SW480 (cell line): ENCODE measurements around the gene MAP2K1.
"Not testable (repeated sequence)": the region's sequence is repeated elsewhere in the genome, so short reads cannot be mapped to it uniquely, and the experiment has no call there.

ENCODE experiments used
- DNase-seq: peaks from one replicate; pipeline ENCODE4 v3.0.0-alpha.2; 2016; ENCODE audit warnings: low spot score

MAP2K1 gene

DNA sequence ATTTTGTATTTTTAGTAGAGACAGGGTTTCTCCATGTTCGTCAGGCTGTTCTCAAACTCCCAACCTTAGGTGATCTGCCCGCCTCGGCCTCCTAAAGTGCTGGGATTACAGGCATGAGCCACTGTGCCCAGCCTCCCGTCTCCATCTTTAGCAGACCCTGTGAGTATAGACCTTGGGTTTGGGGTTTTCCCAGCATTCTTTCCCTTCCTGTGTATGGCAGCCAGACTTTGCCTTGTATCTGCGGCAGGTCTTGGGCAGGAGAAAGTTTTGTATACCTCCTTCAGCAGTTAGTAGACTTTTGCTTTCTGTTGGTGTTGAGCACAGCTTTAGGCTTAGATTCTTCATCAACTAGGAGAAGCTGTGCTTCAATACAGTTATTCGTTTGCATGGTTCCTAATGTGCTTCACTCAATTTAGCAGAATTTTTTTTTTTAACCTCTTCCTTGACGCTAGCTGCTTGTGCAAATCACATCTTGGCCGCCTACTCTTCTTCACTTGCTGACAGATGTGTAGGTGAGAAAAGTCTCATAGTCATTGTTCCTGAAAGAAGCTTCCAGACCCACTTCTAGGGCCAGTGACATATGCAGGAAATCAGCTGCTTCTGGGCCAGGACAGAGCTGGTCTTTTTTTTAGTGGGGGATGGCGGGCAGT, 38.4 kb downstream of the MAP2K1 start:
- DNase-seq = no peak

- no peak for DNase-seq
Measured at GRCh38 chr15:66425837-66426236, 39.1 kb downstream of the MAP2K1 start.

- DNase-seq = no peak
Measured at GRCh38 chr15:66429117-66429516, 42.4 kb downstream of the MAP2K1 start.

- no peak for DNase-seq
Measured at GRCh38 chr15:66429546-66429945, 42.8 kb downstream of the MAP2K1 start.

- no peak for DNase-seq
Measured at GRCh38 chr15:66430627-66431255, 44.0 kb downstream of the MAP2K1 start.

GRCh38 chr15:66433726-66434125, 47.0 kb downstream of the MAP2K1 start:
- DNase-seq = no peak

DNA sequence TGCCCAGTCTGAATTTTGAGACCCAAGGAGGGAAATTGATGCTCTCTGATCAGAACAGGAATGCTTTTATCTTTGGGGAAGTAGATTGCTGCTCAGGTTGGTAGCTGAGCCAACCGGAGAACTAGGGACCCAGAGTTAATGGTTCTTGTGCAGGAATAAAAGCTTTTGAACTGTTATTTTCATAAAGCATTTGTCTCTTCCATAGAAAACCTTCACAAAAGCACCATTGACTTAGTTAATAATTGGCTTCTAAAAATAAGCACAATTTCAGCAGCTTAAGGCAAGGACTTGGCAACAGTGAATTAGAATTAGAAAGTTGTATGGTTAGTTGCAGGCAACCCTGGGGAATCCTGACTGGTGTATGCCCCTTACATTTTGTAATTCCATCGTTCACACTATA, 53.8 kb downstream of the MAP2K1 start:
- no peak for DNase-seq

DNA sequence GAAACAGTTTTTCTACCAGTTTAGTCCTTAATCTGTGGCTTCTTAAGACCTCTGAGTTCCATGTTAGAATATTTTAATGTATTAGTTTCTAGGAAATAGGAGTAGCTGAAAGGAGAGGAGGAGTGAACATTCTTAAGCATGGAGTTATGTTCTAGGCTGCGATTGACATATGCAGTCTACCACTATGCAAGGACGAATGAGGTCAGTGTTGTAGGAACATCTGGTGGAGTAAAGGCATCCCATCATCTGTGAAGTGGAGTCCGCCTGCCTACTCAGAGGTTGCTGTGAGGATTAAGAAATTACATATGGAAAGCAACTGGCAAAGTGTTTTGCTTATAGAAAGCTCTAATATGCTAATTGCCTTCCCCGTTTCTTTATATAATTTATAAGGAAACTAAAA, 65.7 kb downstream of the MAP2K1 start:
- no peak for DNase-seq

DNA sequence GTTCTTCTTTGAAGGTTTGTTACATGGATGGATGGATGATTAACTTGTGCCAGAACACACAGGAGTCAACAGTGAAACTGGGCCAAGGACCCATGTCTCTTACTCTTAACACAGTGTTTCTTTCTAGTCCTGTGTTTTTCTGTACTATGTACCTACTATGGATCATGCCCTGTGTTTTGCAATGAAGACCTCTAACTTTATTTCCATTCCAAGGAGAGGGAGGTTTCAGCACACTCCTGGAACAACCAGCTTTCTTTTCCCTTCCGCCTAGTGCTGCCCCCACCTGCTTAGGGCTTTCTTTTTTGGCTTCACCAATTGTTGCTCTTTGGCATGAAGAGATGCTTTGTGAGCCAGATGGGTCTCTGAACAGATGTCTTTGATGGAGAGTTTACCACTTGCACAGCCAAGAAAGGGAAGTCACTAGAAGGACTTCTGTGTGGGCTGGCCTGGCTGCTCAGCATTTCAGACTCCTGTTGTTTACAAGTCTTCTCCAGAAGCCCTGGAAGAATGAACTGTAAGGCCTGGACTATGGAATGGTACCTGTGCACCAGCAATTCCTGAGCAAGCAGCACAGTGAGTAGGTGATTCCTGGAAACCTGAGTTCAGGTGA, 66.4 kb downstream of the MAP2K1 start:
- no peak for DNase-seq

DNA sequence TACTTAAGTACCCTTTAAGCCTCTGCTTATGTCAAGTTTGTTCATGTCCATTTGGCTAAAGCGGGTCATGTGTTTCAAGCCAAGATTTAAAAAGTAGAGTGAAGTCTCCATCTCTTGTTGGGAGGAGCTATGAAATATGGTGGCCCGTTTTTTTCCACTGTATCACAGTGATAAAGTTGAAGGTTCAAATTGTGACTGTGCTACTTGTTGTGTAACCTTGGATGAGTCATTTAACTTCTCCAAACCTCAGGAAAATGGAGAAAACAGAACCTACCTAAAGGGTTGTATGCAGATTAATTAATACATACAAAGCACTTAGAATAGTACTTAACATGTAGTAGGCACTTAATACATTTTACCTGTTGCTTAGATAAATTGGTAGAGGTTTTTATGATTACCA, 67.4 kb downstream of the MAP2K1 start:
- no peak for DNase-seq

- no peak for DNase-seq
Measured at GRCh38 chr15:66456211-66456610, 69.5 kb downstream of the MAP2K1 start.

DNA sequence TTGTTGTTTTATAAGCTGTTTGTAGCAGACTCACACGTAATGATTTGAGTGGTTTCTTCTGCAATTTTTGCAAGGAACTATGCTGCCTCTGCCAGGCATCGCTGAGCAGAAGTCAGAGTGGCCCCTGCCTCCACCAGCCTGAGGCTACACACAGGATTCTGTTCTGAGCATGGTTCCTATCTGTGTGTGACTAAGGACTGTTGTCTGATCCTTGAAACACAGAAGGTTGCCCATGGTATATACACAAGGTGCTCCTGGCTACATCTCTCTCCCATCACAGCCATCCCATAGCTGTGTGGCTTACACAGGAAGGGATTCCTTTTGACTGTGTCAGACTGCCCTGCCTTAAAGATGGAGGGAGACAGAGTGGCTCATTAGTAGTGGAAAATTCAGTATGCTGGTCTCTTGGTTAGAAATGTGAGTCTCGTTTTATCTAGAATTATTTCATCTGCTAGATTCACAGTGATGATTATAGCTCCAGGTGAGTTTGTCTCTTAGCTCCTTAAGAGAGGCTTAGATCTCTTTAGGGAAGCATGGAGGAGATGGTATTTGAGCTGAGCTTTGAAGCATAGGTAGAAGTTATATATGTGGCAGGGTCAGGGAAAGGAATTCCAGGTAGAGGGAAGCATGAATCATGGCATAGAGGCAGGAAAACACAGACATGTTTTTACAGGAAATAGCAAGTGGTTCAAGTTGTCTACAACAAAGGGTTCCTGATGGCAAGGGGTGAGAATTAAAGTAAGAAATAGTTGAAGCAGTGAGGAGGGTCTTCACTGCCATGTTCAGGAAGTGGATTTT, 73.3 kb downstream of the MAP2K1 start:
- DNase-seq = peak; percentile 50

DNA sequence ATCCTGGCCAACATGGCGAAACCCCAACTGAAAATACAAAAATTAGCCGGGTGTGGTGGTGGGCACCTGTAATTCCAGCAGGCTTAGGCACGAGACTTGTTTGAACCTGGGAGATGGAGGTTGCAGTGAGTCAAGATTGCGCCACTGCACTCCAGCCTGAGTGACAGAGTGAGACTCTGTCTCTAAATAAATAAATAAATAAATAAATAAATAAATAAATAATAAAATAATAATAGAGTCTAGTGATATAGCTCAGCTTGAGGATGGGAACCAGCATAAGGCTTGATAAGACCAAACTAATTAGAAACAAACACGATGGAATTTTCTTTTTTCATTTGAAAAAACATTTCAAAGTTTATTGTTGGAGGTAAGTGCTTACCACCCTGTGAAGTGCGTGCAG, 74.6 kb downstream of the MAP2K1 start:
- not testable (repeated sequence) for DNase-seq

GRCh38 chr15:66461917-66462316, 75.2 kb downstream of the MAP2K1 start:
- DNase-seq = peak; percentile 34

DNA sequence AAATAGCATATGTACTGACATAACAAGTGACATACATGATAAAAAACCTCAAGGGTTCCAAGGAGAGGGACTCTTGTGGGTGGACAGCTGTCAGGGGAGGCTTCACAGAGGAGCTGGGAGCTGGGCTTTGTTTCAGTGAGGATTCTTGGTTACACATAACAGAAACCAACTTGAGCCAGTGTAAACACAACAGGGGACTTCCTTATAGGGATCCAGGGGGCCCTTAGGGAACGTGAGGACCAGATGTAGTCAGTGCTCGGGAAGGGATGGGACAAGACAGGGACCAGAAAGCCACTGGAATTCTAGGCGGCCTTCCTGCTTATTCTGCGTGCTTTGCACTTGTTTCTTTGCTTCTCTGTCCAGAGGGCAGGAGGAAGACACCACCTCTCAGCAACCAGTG, 75.9 kb downstream of the MAP2K1 start:
- DNase-seq = no peak

DNA sequence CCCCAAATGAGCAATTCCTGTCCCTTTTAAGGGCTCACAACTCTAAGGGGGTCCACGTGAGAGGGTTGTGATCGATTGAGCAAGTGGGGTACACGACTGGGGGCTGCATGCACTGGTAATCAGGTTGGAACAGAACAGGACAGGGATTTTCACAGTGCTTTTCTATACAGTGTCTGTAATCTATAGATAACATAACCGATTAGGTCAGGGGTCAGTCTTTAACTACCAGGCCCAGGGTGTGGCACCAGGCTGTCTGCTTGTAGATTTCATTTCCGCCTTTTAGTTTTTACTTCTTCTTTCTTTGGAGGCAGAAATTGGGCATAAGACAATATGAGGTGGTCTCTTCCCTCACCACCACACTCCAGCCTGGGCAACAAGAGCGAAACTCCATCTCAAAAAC, 78.6 kb downstream of the MAP2K1 start:
- DNase-seq = not testable (repeated sequence)

GRCh38 chr15:66467162-66468040, 80.7 kb downstream of the MAP2K1 start:
- not testable (repeated sequence) for DNase-seq

DNA sequence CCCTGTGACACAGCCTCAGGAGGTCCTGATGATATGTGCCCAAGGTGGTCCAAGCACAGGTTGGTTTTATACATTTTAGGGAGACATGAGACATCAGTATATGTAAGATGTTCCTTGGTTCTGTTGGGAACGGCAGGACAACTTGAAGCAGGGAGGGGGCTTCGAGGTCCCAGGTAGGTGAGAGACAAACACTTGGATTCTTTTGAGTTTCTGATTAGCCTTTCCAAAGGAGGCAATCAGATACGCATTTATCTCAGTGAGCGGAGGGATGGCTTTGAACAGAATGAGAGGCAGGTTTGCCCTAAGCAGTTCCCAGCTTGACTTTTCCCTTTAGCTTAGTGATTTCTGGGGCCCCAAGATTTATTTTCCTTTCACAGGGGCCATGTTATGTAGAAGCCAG, 84.1 kb downstream of the MAP2K1 start:
- DNase-seq = not testable (repeated sequence)

DNA sequence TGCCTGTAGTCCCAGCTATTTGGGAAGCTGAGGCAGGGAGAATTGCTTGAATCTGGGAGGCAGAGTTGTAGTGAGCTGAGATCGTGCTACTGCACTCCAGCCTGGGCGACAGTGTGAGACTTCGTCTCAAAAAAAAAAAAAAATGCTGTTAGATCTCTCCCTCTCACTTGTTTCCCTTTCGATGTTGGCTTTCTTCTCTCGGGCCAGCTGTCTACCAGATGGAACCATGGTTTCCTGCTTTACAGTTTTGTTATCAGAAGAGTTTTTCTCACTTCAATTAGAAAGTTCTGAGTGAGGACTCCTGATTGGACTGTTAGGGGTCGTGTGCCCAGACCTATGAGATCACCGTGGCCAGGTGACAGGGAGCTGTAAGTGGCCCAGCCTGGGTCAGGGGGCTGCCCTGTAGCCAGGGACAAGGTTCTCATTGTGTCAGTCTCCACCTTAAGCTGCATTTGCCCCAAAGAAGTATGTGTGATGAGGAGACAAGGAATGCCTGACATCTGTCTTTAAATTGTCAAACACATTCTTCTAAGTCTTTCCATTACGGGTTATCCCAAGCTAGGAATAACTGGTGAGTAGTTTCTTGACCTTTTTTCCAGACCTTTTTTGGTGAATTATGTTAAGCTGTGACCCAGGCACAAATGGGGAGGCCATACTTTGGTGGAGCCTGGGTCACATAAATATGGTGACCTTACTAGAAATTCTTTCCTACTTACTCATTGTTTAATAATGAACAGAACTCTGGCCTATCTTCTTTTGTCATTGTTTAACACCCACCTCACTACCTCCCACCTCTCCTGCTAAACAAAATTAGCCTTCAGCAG, 85.7 kb downstream of the MAP2K1 start:
- DNase-seq = no peak

- no peak for DNase-seq
Measured at GRCh38 chr15:66474135-66474534, 87.4 kb downstream of the MAP2K1 start.

- no peak for DNase-seq
Measured at GRCh38 chr15:66474963-66475362, 88.3 kb downstream of the MAP2K1 start.
